ENCODE measurements around the gene CAMSAP1. TPM values are rescaled to one million over a fixed set of nuclear protein-coding genes. Genes with fewer than 3 reads are reported as not detected.

Gene CAMSAP1
- total and polyA plus RNA-seq, 9 of the 15 experiments (the other 6 are each of a cell fraction or from before 2014, with no cell fraction given) = 1.5 to 28.8 (median 14.3) TPM

- in situ Hi-C loops (cut with MboI) = no loop called here
- Histone ChIP-seq H3K36me3 (ENCODE audit: control insufficient read depth, insufficient read depth, low read length) (peaks cover 25% of the 10 kb centered on the region; the same call in 2 of the 3 replicates), H3K9me3 (replicated peaks; ENCODE audit: control insufficient read depth, insufficient read depth, low read depth, low read length) (no peaks in the 10 kb centered on the region), H3K9ac (ENCODE audit: insufficient read depth in 1 of 2, low read depth in 2 of 2, low read length in 2 of 2) (no peak overlapping the region), H3K4me3 (no peak overlapping the region), H3K27me3 (ENCODE audit: control insufficient read depth in 2 of 2, insufficient read depth in 2 of 2, low read length in 2 of 2) (no peaks in the 10 kb centered on the region), H2AFZ (ENCODE audit: low read depth, low read length) (no peak overlapping the region), H4K20me1 (replicated peaks; ENCODE audit: control insufficient read depth, insufficient read depth, low read length) (peaks cover 19% of the 10 kb centered on the region), H3K4me1 (replicated peaks in 1 of 2; ENCODE audit: control insufficient read depth in 2 of 2, insufficient read depth in 2 of 2, low read length in 2 of 2) (peaks cover 14 to 34% of the 10 kb centered on the region in 2 experiments; a peak in 4 of 5 replicates), H3K79me2 (ENCODE audit: control insufficient read depth, insufficient read depth, low read length) (peaks cover 88% of the 10 kb centered on the region), H3K9me1 (ENCODE audit: control insufficient read depth, insufficient read depth, low read length) (no peaks in the 10 kb centered on the region), H3K4me2 (ENCODE audit: insufficient read depth, low read length) (no peak overlapping the region), H3K27ac (ENCODE audit: extremely low read depth, low read depth, low read length) (no peak overlapping the region)
- ChIA-PET POLR2A (interaction anchor here (1.2 kb wide), 1 partner anchor 15 kb away, joined by 6 read pairs; no protein-coding TSS in a partner anchor), CTCF (ENCODE audit: low intra/inter-chr PET ratio) (no interaction called here)
- no peak for DNase-seq (ENCODE audit: extremely low read depth in 1 of 4, low spot score in 3 of 4)
- WGBS (ENCODE audit: insufficient coverage, low coverage, missing lambda C conversion rate) = 60% methylated on average over 3 of the region's 3 CpGs
- BruUV-seq (replicated peaks) = no TSS peak
- TF ChIP-seq MCM5 (IDR thresholded peaks at IDR 0.05; ENCODE audit: low read depth) = no peak
- TF ChIP-seq SMAD3 (CRISPR knock-in tag; conservative IDR thresholded peaks at IDR 0.05) = no peak
- TF ChIP-seq CHAMP1 (IDR thresholded peaks at IDR 0.05) = no peak
- no peak for TF ChIP-seq RBM34 (IDR thresholded peaks at IDR 0.05; ENCODE audit: borderline replicate concordance, insufficient read depth, low read length)
- no peak for TF ChIP-seq COPS2 (conservative IDR thresholded peaks at IDR 0.05)
- no peak for TF ChIP-seq RNF2 (IDR thresholded peaks at IDR 0.05)
- intact Hi-C loops (cut with micrococcal nuclease) = no loop called here
- ATAC-seq = no peak
- no peak for FAIRE-seq
These were observed 4.0 kb downstream of the CAMSAP1 start for GRCh38 chr9:135903358-135903656.
